ENCODE results near the gene SPATC1L. TPM values are rescaled to one million over a fixed set of nuclear protein-coding genes. Genes with fewer than 3 reads are reported as not detected.
"Not testable (repeated sequence)": the region's sequence is repeated elsewhere in the genome, so short reads cannot be mapped to it uniquely, and the experiment has no call there.

SPATC1L gene
- total RNA-seq, 1 experiment from 2014 or later = 8.7 TPM

GRCh38 chr21:46151261-46151988 is 32.8 kb downstream of the SPATC1L start:
- peak; percentile 1 for DNase-seq (ENCODE audit: low read depth)

GRCh38 chr21:46150491-46151121 is 33.7 kb downstream of the SPATC1L start:
- no peak for DNase-seq (ENCODE audit: low read depth)

GRCh38 chr21:46150073-46150472 is 34.2 kb downstream of the SPATC1L start:
- DNase-seq (ENCODE audit: low read depth) = no peak

- DNase-seq (ENCODE audit: low read depth) = no peak
Measured at GRCh38 chr21:46149205-46149901, 34.9 kb downstream of the SPATC1L start.

GRCh38 chr21:46148106-46148505 is 36.2 kb downstream of the SPATC1L start:
- DNase-seq (ENCODE audit: low read depth) = no peak

- DNase-seq (ENCODE audit: low read depth) = peak; percentile 66
Measured at GRCh38 chr21:46147429-46147828, 36.8 kb downstream of the SPATC1L start.

GRCh38 chr21:46146856-46147255 is 37.4 kb downstream of the SPATC1L start:
- DNase-seq (ENCODE audit: low read depth) = no peak

- DNase-seq (ENCODE audit: low read depth) = no peak
Measured at GRCh38 chr21:46145840-46146691, 38.2 kb downstream of the SPATC1L start.

- DNase-seq (ENCODE audit: low read depth) = no peak
Measured at GRCh38 chr21:46145159-46145839, 39.0 kb downstream of the SPATC1L start.

GRCh38 chr21:46144464-46145070 is 39.7 kb downstream of the SPATC1L start:
- no peak for DNase-seq (ENCODE audit: low read depth)

GRCh38 chr21:46142582-46143473 is 41.4 kb downstream of the SPATC1L start:
- DNase-seq (ENCODE audit: low read depth) = no peak

GRCh38 chr21:46141767-46142581 is 42.3 kb downstream of the SPATC1L start:
- no peak for DNase-seq (ENCODE audit: low read depth)

GRCh38 chr21:46140352-46141003 is 43.8 kb downstream of the SPATC1L start:
- DNase-seq (ENCODE audit: low read depth) = not testable (repeated sequence)

- no peak for DNase-seq (ENCODE audit: low read depth)
Measured at GRCh38 chr21:46139686-46140085, 44.6 kb downstream of the SPATC1L start.

- no peak for DNase-seq (ENCODE audit: low read depth)
Measured at GRCh38 chr21:46138383-46138970, 45.8 kb downstream of the SPATC1L start.

GRCh38 chr21:46137908-46138307 is 46.4 kb downstream of the SPATC1L start:
- no peak for DNase-seq (ENCODE audit: low read depth)

- no peak for DNase-seq (ENCODE audit: low read depth)
Measured at GRCh38 chr21:46136739-46137349, 47.4 kb downstream of the SPATC1L start.
